HG02885 (cell line): Measurements from ENCODE around the gene RAB11FIP3.
"Not testable (repeated sequence)": the region's sequence is repeated elsewhere in the genome, so short reads cannot be mapped to it uniquely, and the experiment has no call there.

Experiments
- ATAC-seq: cut with Tn5 transposase; IDR thresholded peaks from one replicate; pipeline ENCODE4 v1.9.1; 2021; ENCODE audit warnings: mild to moderate bottlenecking; ENCODE audit not compliant: unreplicated experiment, poor library complexity

Gene RAB11FIP3

DNA sequence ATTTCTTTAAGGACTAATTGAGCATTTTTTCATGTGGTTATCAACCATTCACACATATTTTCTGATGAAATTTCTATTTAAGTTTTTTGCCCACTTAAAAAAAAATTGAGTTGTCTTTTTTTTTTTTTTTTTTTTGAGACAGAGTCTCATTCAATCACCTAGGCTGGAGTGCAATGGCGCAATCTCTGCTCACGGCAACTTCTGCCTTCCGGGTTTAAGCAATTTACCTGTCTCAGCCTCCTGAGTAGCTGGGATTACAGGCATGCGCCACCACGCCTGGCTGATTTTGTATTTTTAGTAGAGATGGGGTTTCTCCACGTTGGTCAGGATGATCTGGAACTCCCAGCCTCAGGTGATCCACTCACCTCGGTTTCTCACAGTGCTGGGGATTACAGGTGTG lies 34.3 kb downstream of the RAB11FIP3 start:
- ATAC-seq, result no peak

DNA sequence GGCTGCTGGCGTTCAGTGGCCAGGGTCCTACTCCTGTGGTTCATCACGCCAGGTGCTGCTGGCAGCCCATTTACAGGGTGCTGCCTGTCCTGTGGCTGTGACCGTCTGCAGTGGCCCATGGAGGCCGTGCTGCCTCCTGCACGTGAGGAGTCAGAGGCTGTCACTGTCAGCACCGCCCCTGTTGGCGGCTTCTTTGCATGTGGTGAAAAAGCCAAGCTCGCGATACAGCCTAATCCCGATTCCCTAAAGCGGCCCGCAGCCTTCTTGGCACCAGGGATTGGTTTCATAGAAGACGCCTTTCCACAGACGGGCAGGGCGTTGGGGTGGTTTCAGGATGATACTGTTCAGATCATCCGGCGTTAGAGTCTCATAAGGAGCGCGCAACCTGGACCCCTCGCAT lies 35.3 kb downstream of the RAB11FIP3 start:
- ATAC-seq, result no peak

- ATAC-seq, result no peak
Measured at GRCh38 chr16:463071-463470, 37.6 kb downstream of the RAB11FIP3 start.

- no peak for ATAC-seq
Measured at GRCh38 chr16:466651-467050, 41.2 kb downstream of the RAB11FIP3 start.

DNA sequence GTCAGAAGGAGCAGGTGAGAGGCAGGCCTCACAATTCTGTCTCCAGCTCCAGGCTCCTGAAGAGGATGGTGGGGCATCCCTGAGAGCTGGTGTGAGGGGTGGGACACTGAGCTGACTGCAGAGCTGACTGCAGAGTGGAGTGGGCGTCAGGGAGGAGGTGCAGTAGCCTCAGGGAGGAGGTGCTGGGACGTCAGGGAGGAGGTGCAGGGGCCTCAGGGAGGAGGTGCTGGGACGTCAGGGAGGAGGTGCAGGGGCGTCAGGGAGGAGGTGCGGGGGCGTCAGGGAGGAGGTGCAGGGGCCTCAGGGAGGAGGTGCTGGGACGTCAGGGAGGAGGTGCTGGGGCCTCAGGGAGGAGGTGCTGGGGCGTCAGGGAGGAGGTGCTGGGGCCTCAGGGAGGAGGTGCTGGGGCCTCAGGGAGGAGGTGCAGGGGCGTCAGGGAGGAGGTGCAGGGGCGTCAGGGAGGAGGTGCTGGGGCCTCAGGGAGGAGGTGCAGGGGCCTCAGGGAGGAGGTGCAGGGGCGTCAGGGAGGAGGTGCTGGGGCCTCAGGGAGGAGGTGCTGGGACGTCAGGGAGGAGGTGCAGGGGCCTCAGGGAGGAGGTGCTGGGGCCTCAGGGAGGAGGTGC lies 41.9 kb downstream of the RAB11FIP3 start:
- ATAC-seq, result not testable (repeated sequence)

GRCh38 chr16:468068-468821 lies 42.8 kb downstream of the RAB11FIP3 start:
- ATAC-seq, result no peak

GRCh38 chr16:469459-469858 lies 44.0 kb downstream of the RAB11FIP3 start:
- not testable (repeated sequence) for ATAC-seq

- no peak for ATAC-seq
Measured at GRCh38 chr16:470418-470817, 45.0 kb downstream of the RAB11FIP3 start.

GRCh38 chr16:471353-472198 lies 46.1 kb downstream of the RAB11FIP3 start:
- no peak for ATAC-seq

GRCh38 chr16:472199-472504 lies 46.7 kb downstream of the RAB11FIP3 start:
- ATAC-seq, result no peak

GRCh38 chr16:473046-474043 lies 47.9 kb downstream of the RAB11FIP3 start:
- no peak for ATAC-seq

DNA sequence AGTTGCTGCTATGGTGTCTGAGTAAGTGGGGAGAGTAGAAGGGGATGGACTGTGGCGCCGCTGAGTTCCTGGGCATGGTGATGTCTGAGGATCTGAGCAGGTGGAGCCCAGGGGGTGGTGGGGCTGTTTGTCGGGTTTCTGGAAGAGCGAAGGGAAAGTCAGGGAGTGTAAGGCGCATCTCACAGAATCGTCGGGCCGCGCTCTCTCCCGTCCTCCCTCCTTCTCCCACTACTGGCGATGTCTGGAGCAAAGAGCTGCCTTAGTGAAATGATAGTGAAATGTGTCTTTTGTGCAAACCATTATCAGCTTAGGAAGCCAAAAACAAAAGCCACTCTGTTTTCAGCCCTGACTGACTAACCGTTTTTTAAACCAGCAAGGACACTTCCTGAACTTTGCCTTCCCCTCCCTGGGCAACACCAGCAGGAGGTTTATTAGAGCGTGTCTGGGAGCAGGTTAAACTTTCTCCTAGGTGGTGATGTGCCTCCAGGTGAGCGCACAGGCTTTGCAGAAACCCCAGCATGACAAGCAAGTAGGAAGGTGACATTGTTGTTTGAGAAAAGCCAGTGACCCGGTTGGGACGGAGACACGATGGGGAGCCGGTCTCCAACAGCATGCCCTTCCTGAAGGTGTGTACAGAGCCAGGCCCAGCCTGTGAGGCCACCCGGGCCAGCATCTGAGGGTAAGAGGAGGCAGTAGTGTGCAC lies 49.1 kb downstream of the RAB11FIP3 start:
- no peak for ATAC-seq

DNA sequence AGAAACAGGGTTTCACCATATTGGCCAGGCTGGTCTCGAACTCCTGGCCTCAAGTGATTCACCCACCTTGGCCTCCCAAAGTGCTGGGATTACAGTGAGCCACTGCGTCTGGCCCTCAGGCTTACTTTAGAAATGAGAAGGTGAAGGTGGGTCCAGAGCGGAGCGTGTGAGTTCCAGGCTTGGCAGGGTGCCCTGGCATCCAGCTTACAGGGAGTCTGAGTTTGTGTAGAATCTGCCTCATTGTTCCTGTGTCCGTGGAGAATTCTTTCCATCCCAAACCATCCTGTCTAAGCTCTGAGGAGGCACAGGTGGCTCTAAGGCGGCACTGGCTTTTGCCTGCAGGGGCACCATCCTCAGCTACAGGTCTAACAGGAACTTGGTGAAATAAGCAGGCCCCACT lies 50.6 kb downstream of the RAB11FIP3 start:
- ATAC-seq, result no peak

DNA sequence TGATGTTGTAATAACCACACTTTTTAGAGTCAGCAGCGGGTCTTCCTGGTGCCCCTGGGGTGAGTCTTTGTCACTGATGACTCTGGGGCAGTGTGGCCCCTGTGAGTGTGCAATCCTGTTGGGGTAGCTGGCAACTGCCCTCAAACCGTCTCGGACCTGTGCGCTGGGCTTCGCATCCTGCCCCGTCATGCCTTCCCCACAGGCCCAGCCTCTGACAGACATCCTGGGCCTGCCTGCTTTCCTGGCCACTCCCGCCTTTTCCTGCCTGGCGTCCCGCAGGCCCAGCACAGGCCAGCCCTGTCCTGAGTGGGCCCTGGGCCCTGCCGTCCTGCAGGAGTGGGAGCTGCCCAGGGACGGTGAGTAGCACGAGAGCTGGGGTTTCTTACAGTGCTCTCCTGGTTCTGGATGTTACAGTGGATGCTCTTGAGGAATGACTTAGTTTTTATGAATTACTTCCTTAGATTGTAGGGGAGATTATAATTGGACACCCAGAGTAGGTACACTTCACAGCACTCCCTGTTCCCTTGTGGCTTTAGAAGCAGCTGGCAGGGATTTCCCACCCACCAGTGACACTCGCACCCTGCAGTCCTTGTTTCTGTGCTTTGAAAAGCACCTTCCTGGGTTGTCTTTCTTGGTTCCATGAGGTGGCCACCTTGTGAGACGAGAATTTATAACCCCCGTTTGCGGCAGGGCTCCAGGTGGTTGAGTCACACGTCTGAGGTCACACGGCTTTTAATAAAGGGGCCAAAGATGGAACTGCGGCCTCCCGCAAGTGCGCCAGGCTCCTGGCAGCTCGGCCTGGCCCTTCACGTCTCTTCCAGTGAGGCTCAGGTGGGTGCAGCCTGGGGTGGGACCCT lies 52.1 kb downstream of the RAB11FIP3 start:
- ATAC-seq, result no peak

- not testable (repeated sequence) for ATAC-seq
Measured at GRCh38 chr16:478287-478686, 52.8 kb downstream of the RAB11FIP3 start.

DNA sequence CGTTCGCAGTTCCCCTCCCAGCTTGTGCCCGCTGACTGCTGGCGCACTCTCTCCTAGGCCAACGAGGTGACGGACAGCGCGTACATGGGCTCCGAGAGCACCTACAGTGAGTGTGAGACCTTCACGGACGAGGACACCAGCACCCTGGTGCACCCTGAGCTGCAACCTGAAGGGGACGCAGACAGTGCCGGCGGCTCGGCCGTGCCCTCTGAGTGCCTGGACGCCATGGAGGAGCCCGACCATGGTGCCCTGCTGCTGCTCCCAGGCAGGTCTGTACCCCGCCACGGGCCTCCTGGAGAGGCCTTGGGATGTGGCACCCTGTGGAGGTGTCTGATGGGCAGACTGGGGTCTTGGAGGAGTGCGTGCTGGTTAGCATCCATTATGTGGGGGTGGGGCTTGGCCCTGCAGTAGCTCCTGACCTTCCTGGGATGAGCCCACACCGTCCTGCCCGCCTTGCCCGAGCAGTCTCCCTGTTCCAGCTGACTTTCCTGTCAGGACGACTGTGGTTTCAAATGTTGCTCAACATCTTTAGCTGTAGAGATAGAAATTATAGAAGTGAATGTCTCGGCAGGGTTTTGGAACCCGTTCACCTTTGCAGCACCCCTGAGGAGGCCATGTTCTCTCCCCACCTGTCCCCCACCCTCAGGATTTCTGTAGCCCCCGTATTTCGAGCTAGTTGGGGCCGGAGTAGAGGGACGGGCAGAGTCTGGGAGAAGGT lies 57.2 kb downstream of the RAB11FIP3 start:
- ATAC-seq, result no peak

DNA sequence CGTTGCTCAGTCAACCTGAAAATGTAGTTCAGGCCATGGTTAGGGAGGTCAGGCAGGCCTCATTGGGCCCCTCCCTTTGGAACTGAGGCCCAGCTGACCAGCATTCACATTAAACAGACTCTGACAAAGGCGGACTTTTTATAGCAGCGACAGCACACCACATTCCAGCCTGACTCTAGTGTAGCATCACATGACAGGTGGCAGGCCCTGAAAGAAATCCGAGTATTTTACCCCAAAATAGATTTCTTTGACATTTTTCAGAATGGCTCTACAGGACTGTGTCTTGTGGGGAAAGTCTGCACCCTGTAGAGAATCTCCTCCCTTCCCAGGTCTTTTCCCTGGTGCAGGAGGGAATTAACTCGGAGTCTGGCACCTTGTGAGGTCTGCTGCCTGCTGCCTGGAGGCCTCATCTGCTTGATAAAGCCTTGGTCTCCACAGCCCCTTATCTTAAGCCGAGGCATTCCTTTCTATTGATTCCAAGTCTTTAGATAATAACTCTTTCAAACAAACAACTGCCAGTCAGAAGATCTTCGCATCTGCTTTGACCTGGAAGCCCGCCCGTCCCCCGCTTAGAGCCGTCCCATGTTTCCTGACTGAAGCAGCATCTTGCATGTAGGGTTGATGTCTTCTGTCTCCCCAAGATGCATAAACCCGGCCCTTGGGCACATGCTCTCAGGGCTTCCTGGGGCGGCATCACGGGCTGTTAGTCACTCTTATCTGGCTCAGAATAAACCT lies 58.1 kb downstream of the RAB11FIP3 start:
- no peak for ATAC-seq
